HEK293 (cell line): Measurements from ENCODE around the gene CRTC1.

ENCODE experiments used
- CTCF ChIP-seq: fragments of 450-650 bp; formaldehyde crosslinking; IDR thresholded peaks from 2 replicates; pipeline ENCODE4 v1.5.1; 2016; ENCODE audit warnings: missing biosample characterization, missing genetic modification characterization
- EGR2 ChIP-seq: fragments of 450-650 bp; formaldehyde crosslinking; IDR thresholded peaks from 2 replicates; pipeline ENCODE4 v1.5.1; 2016; ENCODE audit warnings: low read depth, missing biosample characterization, missing genetic modification characterization
- KLF8 ChIP-seq: fragments of 450-650 bp; formaldehyde crosslinking; IDR thresholded peaks from 2 replicates; pipeline ENCODE4 v1.5.1; 2016; ENCODE audit warnings: missing biosample characterization, missing genetic modification characterization
- ZFP3 ChIP-seq: fragments of 450-650 bp; formaldehyde crosslinking; IDR thresholded peaks from 2 replicates; pipeline ENCODE4 v1.5.1; 2016; ENCODE audit warnings: low read depth, missing biosample characterization, missing genetic modification characterization
- ZNF121 ChIP-seq: fragments of 450-650 bp; formaldehyde crosslinking; IDR thresholded peaks from 2 replicates; pipeline ENCODE4 v1.5.1; 2016; ENCODE audit warnings: missing biosample characterization, missing genetic modification characterization
- ZNF16 ChIP-seq: fragments of 450-650 bp; formaldehyde crosslinking; IDR thresholded peaks from 2 replicates; pipeline ENCODE4 v1.5.1; 2016; ENCODE audit warnings: low read depth, missing biosample characterization, missing genetic modification characterization
- ZNF366 ChIP-seq: fragments of 450-650 bp; formaldehyde crosslinking; conservative IDR thresholded peaks from 2 replicates; pipeline ENCODE4 v1.5.1; 2016; ENCODE audit warnings: missing biosample characterization, missing genetic modification characterization
- ZNF394 ChIP-seq: fragments of 450-650 bp; formaldehyde crosslinking; IDR thresholded peaks from 2 replicates; pipeline ENCODE4 v1.5.1; 2016; ENCODE audit warnings: missing biosample characterization, missing genetic modification characterization, mild to moderate bottlenecking, moderate library complexity, borderline replicate concordance
- ZNF580 ChIP-seq: fragments of 450-650 bp; formaldehyde crosslinking; IDR thresholded peaks from 2 replicates; pipeline ENCODE4 v1.5.1; 2016; ENCODE audit warnings: missing biosample characterization, missing genetic modification characterization
- ZNF664 ChIP-seq: fragments of 450-650 bp; formaldehyde crosslinking; IDR thresholded peaks from 2 replicates; pipeline ENCODE4 v1.5.1; 2016; ENCODE audit warnings: missing biosample characterization, missing genetic modification characterization

- no peak for TF ChIP-seq ZNF121 (tag by site-specific recombination)
- no peak for TF ChIP-seq EGR2 (tag by site-specific recombination)
- no peak for TF ChIP-seq CTCF
- no peak for TF ChIP-seq ZNF366 (tag by site-specific recombination)
- no peak for TF ChIP-seq ZFP3 (tag by site-specific recombination)
- no peak for TF ChIP-seq KLF8 (tag by site-specific recombination)
- no peak for TF ChIP-seq ZNF664
- TF ChIP-seq ZNF394, result no peak
- no peak for TF ChIP-seq ZNF16 (tag by site-specific recombination)
- TF ChIP-seq ZNF580 (tag by site-specific recombination), result no peak
Observed at GRCh38 chr19:18737954-18738351, 54.5 kb downstream of the CRTC1 start.
